Measurements from ENCODE around the gene SLC25A28. TPM values are rescaled to one million over a fixed set of nuclear protein-coding genes. Genes with fewer than 3 reads are reported as not detected.

SLC25A28 gene, protein sequence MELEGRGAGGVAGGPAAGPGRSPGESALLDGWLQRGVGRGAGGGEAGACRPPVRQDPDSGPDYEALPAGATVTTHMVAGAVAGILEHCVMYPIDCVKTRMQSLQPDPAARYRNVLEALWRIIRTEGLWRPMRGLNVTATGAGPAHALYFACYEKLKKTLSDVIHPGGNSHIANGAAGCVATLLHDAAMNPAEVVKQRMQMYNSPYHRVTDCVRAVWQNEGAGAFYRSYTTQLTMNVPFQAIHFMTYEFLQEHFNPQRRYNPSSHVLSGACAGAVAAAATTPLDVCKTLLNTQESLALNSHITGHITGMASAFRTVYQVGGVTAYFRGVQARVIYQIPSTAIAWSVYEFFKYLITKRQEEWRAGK
- 24.3 and 24.5 TPM in 2 replicates for total RNA-seq

DNA sequence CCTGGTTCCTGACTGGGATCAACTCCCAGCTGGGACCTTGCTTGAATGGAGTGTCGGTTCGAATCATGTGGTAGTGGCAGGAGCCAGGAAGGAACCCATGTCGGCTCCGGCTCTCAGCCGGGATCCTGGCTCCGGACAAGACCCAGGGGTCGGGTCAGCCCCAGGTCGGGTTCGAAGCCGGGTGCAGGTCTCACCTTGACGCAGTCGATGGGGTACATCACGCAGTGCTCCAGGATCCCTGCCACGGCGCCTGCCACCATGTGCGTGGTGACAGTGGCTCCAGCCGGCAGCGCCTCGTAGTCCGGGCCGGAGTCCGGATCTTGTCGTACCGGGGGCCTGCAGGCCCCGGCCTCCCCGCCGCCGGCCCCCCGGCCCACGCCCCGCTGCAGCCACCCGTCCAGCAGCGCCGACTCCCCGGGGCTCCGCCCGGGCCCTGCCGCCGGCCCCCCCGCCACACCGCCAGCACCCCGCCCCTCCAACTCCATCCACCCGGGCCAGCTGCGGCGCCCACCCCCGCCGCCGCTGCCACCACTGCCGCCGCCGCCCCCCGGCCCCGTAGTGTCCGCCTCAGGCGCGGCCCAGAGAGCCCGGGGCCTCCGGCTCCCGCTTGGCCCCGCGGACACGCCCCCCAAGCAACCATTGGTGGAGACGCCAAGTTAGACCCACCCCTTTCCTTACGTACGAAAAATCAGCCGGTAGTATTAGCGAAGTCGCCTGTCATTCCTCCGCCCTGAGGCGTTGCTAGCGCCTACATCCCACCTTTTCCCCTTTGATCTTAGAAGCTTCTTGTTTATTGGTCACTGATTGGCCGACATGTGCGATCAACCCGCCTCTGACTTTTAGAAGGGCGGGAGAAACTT is at the start of gene SLC25A28:
Gene SLC25A28, minus strand, starts transcription at position 589 of the 860 bp plus-strand sequence. Its CDS starts 104 bp downstream, at position 485.

DNA sequence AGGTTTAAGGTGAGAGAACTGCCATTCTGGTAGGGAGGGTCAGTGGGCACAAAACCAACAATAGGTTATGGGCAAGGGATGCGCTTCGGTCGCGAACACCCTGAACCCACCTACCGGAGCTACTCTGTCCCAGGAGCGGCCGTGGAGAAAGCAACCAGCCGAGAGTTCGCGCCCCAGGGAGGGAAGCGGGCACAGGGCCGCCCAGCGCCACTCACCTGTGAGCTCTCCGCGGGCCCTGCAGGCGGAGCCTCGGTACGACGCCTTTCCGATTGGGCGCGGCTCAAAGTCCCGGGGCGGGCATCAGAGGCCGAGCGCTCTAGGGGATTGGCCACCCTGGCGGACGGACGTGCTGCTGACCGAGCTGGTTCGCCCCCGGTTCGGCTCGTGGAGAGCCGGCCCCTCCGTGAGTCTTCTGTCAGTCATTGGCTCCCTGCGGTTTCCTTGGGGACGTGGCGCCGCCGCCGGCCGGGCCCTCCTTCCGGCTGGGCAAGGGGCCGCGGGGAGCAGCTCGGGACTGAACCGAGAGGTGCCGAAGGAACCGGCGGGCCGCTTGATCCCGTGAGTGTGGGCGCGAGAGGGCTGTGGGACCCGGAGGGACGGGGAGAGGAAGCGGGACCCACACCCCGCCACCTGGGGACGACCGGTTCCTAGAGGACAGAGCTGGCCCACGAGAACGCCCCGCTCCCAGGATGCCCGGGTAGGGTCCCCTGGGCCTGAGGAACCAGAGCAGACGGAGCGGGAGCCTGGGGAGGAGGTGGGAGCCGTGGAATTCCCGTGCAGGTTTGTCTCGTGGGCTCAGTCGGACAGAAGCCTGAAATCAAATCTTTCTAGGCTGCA is 39.0 kb upstream of the SLC25A28 start, which contains the start of gene ENTPD7:
Gene ENTPD7, plus strand, starts transcription at position 479 of the 837 bp plus-strand sequence. CDS start 448 bp downstream, outside the sequence.

Small RNAs within 50 kb of the gene (small RNA-seq; reads per million reads assigned to genes)
- not detected for gene AL133353.1

Other genes with a start within 250 kb of the SLC25A28 start
- gene GOT1, start 189.8 kb downstream of the SLC25A28 start, total RNA-seq = 14.9 and 17.6 TPM in 2 replicates
- gene NKX2-3, start 87.5 kb downstream of the SLC25A28 start, total RNA-seq = not detected in 2 replicates
- gene ENTPD7, start 39.1 kb upstream of the SLC25A28 start, total RNA-seq = 29.4 and 46.0 TPM in 2 replicates
- gene COX15, start 111.7 kb upstream of the SLC25A28 start, total RNA-seq = 32.3 and 42.4 TPM in 2 replicates
- gene CUTC, start 111.8 kb upstream of the SLC25A28 start, total RNA-seq = 16.6 and 26.2 TPM in 2 replicates
- 0.97 and 1.6 TPM in 2 replicates for gene ABCC2, start 162.2 kb upstream of the SLC25A28 start, total RNA-seq